ENCODE data around the gene PSMA3. TPM values are rescaled to one million over a fixed set of nuclear protein-coding genes. Genes with fewer than 3 reads are reported as not detected.

Gene PSMA3
- total RNA-seq, 1 donor from 2014 or later = 83.3 TPM

DNA sequence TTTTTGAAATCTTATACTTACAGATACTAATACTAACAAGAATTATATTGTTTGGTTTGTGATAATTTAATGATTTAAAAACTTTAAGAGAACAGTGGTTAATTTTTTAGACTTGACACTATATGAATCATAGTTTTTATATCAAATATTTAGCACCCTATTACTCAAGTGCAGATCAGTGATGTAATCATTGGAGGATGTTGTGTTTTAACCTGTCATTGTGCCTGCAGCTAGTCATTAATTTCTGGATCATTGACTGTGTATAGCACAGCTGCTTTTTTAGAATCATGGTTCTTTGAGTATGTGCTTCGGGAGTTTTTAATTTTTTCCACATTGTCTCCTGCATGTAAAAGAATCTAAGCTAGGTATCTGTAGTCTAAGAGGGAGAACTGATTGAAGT, 71.0 kb downstream of the PSMA3 start:
- H3K4me3 ChIP-seq = no peak overlapping the region
- intact Hi-C loops (cut with DNase I) = no loop called here
- H3K36me3 ChIP-seq = peaks cover 25 to 30% of the 10 kb centered on the region in 2 donors
- no peak overlapping the region for H3K27ac ChIP-seq
- no peaks in the 10 kb centered on the region for H3K27me3 ChIP-seq
- TF ChIP-seq, protein P1, sequence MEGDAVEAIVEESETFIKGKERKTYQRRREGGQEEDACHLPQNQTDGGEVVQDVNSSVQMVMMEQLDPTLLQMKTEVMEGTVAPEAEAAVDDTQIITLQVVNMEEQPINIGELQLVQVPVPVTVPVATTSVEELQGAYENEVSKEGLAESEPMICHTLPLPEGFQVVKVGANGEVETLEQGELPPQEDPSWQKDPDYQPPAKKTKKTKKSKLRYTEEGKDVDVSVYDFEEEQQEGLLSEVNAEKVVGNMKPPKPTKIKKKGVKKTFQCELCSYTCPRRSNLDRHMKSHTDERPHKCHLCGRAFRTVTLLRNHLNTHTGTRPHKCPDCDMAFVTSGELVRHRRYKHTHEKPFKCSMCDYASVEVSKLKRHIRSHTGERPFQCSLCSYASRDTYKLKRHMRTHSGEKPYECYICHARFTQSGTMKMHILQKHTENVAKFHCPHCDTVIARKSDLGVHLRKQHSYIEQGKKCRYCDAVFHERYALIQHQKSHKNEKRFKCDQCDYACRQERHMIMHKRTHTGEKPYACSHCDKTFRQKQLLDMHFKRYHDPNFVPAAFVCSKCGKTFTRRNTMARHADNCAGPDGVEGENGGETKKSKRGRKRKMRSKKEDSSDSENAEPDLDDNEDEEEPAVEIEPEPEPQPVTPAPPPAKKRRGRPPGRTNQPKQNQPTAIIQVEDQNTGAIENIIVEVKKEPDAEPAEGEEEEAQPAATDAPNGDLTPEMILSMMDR (IDR thresholded peaks at IDR 0.05) = no peak
- DNase-seq (ENCODE audit: low spot score in 2 of 2) = no peak
- no peaks in the 10 kb centered on the region for H3K4me1 ChIP-seq
- no peaks in the 10 kb centered on the region for H3K9me3 ChIP-seq

Other genes with a start within 250 kb of the PSMA3 start
- 3.8 TPM for gene ARMH4, start 92.6 kb upstream of the PSMA3 start, total RNA-seq
- 32.2 TPM for gene ACTR10, start 44.7 kb upstream of the PSMA3 start, total RNA-seq
- 18.2 TPM for gene ARID4A, start 53.7 kb downstream of the PSMA3 start, total RNA-seq
- not detected for gene TOMM20L, start 151.1 kb downstream of the PSMA3 start, total RNA-seq
- 0.96 TPM for gene TIMM9, start 182.7 kb downstream of the PSMA3 start, total RNA-seq
- gene KIAA0586, start 182.9 kb downstream of the PSMA3 start, total RNA-seq = 20.1 TPM

Measured in ascending aorta (tissue), 2 donors.